ENCODE measurements around the gene CDT1.
"Not testable (repeated sequence)": the region's sequence is repeated elsewhere in the genome, so short reads cannot be mapped to it uniquely, and the experiment has no call there.

Gene CDT1

GRCh38 chr16:88820385-88821025, 16.9 kb downstream of the CDT1 start:
- no peak for DNase-seq

DNA sequence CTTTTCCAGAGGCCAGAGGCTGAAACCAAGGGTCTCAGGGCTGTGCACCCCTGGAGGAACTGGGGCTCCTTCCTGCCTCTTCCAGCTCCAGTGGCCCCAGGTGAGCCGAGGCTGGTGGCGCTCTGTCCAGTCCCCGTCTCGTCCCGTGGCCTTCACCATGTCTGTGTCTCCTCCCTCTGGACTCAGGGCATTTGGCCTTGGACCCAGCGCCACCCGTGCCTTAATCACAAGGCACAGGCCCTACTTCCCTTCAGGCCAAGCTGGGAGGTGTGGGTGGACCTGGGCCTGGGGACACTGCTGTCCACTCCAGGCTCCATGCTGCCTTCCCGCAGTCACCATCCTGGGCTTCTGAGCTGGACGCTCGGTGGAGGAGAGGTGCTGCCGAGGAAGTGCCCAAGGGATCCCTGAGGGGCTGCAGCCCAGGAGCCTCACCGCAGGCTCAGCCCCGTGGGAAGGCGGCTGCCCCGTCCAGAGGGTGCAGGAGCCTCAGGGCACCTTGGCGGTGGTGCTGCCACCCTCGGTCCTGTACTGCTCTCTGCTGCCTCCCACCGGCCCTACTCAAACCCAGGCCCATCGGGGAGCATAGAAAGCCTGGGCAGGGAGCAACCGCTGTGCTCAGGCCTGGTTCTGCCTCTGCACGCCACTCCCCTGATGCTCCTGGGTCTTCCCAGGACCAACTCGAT, 17.7 kb downstream of the CDT1 start:
- DNase-seq, result no peak

DNA sequence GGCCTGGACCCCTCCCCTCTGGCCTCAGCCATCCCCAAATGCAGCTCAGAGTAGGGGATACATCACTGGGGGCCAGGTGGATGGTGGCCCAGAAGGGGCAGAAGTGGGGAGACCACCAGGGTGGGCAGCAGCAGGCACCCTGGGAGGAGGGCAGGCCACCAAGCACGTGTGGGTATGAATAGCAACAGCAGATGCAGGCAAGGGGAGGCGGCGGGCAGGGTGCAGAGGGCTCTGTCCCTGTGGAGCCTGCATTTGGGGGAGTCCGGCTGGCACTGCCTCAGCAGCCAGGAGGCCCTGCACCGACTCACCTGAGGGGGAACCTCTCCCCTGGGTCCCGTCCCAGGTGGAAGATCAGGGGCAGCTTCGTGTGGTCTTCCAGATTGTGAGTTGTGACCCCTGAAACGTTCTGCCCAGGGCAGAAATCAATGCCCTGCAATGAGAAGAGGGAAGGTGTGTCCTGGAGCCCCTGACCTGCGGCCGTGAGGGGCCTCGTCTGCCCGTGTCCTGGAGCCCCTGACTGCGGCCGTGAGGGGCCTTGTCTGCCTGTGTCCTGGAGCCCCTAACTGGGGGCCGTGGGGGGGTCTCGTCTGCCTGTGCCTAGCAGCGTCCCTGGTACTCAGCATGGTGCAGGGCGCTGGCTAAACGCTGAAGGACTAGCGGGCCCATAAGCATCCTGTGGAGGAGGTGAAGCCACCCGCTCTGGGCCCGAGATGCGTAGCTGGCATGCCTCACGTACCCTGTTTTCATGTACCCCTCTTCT, 18.9 kb downstream of the CDT1 start:
- DNase-seq, result no peak

DNA sequence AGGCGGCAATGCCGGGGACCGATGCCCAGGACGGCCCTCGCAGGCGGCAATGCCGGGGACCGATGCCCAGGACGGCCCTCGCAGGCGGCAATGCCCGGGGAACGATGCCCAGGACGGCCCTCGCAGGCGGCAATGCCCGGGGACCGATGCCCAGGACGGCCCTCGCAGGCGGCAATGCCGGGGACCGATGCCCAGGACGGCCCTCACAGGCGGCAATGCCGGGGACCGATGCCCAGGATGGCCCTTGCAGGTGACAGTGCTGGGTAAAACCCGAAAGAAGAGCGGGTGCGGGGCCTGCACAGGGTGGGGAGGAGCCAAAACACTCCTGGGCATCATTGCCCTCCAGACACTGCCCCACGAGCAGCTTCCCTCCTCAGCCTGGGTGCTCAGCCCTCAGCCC, 20.1 kb downstream of the CDT1 start:
- not testable (repeated sequence) for DNase-seq

GRCh38 chr16:88824256-88825077, 20.9 kb downstream of the CDT1 start:
- no peak for DNase-seq

- no peak for DNase-seq
Measured at GRCh38 chr16:88825146-88825545, 21.6 kb downstream of the CDT1 start.

GRCh38 chr16:88826070-88826840, 22.7 kb downstream of the CDT1 start:
- no peak for DNase-seq

DNA sequence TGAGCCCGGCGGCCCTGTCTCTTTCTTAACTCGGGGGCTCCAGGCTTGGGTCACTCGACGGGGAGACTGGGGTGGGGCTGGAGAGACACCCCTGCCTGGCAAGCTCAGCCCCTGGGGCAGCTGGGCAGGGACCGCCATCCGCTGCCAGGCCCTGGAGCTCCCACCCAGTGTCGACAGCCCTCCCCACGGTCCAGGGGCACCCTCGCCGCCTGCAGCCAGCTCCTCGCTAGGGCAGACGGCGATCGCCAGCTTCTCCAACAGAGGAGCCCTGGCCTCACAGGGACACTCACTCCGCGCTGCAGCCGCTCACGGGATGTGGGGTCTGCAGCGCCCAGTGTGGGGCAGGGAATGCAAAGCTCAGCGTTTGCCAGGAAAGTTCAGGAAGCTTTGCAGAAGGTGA, 24.1 kb downstream of the CDT1 start:
- DNase-seq, result no peak

- no peak for DNase-seq
Measured at GRCh38 chr16:88828711-88829110, 25.1 kb downstream of the CDT1 start.

DNA sequence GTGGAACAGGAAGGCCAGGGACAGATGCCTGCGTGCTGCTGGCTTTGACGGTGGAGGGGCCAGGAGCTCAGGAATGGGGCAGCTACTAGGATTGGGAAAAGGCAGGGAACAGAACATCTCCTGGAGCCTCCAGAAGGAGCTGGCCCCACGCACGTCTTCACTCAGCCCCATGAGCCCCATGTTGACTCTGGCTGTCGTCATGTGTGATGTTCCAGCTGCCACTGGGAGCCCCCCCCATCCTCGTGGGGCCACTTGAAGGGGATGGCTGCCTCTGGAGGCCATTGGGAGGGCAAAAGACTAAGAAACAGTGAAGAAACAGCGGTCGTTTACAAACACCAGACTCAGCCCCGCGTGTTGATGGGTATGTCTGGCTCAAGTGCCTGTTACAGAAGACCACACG, 26.7 kb downstream of the CDT1 start:
- DNase-seq, result no peak

- DNase-seq, result no peak
Measured at GRCh38 chr16:88830783-88831182, 27.2 kb downstream of the CDT1 start.

DNA sequence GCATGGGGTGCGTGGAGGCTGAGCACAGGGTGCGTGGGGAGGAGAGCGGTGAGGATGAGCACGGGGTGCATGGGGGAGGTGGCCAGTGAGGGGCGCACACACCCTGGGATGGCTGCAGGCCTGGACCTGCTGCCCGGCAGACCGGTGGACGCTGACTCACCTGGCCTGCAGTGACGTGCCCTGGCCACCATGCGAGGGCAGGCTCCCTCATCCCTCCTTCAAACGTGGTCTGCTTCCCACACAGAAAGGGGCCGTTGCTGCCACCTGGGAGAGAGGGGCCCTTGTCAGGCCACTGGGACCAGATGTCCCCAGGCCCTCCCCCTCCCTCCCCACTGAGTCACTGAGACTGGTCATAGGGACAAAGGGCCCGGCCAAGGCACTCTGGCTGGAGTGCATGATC, 28.2 kb downstream of the CDT1 start:
- DNase-seq, result no peak

DNA sequence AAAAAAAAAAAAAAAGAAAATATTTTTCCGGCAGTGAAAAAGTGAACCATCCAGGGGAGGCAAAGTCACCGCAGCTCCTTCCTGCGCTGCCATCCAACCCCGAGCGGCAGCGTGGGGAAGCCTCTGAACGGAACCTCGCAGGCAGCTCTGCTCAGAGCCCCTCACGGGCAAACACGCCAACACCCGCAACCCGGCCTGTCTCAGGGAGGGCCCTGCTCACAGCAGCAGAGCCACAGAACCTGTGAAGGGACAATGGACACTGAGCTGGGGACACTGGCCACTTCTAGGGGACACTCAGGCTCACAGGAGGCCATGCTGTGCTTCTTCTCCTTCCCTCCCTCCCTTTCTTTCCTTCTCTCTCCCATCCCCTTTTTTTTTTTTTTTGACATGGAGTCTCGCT, 29.5 kb downstream of the CDT1 start:
- DNase-seq, result no peak

DNA sequence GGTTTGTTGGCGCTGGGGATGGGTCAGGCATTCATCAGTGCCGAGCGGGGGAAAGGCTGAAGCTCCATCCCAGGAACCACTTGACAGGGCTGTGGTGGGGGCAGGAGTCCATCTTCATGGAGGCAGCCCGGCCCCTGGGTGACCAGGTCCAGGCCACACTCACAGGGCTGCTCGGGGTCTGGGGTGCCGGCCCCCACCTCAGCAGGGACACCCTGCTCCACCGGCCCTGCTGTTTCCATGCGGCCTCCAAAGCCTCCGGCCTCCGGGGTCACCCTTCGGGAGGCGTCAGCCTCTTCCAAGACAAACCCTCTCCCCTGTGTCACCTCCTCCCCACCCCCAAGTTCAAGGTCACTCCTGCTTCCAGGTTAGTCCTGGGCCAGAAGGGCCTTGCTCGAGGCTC, 31.1 kb downstream of the CDT1 start:
- no peak for DNase-seq

GRCh38 chr16:88835383-88835782, 31.8 kb downstream of the CDT1 start:
- no peak for DNase-seq

GRCh38 chr16:88835818-88836217, 32.2 kb downstream of the CDT1 start:
- DNase-seq, result no peak

DNA sequence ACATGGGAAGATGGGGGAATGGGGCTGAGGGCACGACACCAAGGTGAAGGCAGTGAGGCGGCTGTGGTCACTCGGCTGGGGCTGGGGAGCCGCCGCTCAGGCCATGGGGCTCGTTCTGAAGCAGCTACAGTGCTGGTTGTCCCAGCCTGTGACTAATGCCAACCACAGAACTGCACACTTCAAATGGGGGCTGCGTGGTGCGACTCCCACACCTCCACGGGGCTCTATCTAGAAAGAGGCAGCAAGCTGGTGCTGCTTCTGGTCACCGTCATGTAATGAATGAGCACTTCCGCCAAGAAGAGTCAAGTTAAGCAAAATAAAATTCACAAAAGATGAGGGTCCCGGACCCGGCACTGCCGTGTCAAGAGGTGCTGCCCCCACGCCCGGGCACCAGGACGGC, 33.2 kb downstream of the CDT1 start:
- DNase-seq, result no peak

- DNase-seq, result no peak
Measured at GRCh38 chr16:88837806-88838205, 34.2 kb downstream of the CDT1 start.

DNA sequence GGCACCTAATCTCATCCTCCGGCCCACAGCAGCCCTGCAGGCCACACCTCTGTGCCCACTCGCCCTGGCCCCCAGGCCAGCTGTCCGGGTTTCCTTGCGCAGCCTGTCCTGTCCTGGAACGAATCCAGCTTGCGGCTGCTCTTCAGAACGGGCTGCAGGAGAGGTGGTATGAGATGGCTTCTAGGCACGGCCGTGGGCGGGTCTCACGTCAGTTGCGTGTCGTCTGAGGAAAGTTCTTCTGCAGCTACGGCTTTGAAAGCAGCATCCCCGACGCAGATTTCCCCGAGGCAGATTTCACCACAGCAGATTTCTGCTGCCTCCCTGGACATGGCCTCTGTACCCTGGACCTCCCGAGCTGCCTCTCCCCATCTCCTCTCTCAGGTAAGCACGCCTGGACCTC, 35.0 kb downstream of the CDT1 start:
- DNase-seq, result no peak

- no peak for DNase-seq
Measured at GRCh38 chr16:88839026-88839529, 35.5 kb downstream of the CDT1 start.

DNA sequence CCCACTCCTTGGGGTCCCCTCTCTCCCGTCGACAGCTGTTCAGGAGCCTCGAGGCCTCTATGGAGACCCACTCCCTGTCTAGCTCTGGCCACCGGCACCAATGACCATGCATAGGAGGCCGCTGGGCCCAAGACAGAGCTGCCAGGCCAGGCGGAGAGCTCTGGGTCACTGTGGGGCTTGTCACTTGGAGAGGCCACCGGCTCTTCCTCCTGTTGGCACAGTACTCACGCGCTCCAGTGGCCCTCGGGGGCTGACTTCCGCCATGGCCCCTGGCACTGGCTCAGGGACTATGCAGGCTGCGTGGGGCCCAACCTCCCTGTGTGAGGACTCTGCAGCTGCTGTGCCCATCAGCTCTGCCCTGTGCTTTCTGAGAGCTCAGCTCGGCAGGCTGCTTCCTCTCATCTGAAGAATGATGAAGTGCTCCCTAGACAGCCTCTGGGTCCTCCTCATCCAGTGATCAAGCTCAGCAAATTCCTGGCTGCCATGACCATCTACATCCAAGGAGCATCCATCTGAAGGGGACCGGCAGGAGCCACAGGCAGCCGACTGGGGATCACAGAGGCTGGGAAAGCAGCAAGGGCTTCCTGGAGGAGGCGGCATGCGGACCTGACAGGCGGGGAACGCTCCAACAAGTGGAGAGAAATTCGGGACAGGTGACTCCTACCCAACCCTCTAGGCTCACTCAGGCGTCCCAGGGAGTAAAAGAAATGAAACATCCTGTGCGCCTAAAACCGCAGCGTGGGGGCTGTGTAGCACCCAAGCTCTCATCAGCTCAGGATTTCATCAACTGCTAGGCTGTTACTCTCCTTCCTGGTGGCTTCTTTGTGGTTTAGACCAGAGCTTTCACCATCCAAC, 36.4 kb downstream of the CDT1 start:
- DNase-seq, result no peak
